B cell (primary cell): ENCODE measurements around the gene NTRK2.

Source experiments
- EZH2 ChIP-seq: IDR thresholded peaks from 2 replicates; pipeline ENCODE4 v1.6.1; 2012; ENCODE audit warnings: borderline replicate concordance, low read depth, mild to moderate bottlenecking, moderate library complexity, low read length; ENCODE audit not compliant: insufficient read depth, poor library complexity, severe bottlenecking
- TF ChIP-seq, protein P1 (sequence below): fragments of 200-600 bp; IDR thresholded peaks from one replicate; pipeline ENCODE4 v1.8.0; 2022; ENCODE audit warnings: antibody characterized with exemption, mild to moderate bottlenecking

DNA sequence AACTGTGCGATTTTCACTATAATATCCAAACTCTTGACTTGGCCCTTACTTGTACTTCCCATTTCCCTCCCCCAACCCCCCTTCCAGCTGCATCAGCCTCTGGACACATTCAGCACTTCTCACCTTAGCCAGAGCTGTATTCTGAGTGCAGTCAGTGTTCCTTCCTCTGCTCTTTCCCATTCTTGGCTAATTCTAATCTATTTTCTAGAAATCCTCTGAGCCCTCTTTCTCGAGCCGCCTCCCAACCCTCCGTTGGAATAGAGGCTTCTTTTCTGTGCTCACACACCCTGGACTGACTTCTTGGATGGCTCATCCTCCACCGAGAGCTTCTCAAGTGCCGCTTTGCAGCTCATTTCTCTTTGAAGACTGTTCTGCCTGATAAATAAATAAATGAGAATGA is 188.8 kb downstream of the NTRK2 start:
- TF ChIP-seq, protein P1, sequence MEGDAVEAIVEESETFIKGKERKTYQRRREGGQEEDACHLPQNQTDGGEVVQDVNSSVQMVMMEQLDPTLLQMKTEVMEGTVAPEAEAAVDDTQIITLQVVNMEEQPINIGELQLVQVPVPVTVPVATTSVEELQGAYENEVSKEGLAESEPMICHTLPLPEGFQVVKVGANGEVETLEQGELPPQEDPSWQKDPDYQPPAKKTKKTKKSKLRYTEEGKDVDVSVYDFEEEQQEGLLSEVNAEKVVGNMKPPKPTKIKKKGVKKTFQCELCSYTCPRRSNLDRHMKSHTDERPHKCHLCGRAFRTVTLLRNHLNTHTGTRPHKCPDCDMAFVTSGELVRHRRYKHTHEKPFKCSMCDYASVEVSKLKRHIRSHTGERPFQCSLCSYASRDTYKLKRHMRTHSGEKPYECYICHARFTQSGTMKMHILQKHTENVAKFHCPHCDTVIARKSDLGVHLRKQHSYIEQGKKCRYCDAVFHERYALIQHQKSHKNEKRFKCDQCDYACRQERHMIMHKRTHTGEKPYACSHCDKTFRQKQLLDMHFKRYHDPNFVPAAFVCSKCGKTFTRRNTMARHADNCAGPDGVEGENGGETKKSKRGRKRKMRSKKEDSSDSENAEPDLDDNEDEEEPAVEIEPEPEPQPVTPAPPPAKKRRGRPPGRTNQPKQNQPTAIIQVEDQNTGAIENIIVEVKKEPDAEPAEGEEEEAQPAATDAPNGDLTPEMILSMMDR, result no peak
- no peak for TF ChIP-seq EZH2
